ENCODE results near the gene MPDZ.
"Not testable (repeated sequence)": the region's sequence is repeated elsewhere in the genome, so short reads cannot be mapped to it uniquely, and the experiment has no call there.

The MPDZ gene

GRCh38 chr9:13234932-13235331 is 44.6 kb downstream of the MPDZ start:
- Histone ChIP-seq H3K4me2 (no peak overlapping the region), H3K4me1 (ENCODE audit: low read depth, poor library complexity, severe bottlenecking) (no peaks in the 10 kb centered on the region), H3K36me3 (ENCODE audit: insufficient read depth) (no peaks in the 10 kb centered on the region), H3K9ac (no peak overlapping the region), H3K4me3 (IDR thresholded peaks at IDR 0.05; ENCODE audit: insufficient read depth, low read depth, low read length) (no peak overlapping the region), H3K27ac (no peak overlapping the region), H3K79me2 (ENCODE audit: insufficient read depth, low read depth) (no peaks in the 10 kb centered on the region), H3K27me3 (ENCODE audit: insufficient read depth, low read depth) (no peaks in the 10 kb centered on the region), H2AFZ (ENCODE audit: low read depth) (no peak overlapping the region), H4K20me1 (ENCODE audit: insufficient read depth) (no peaks in the 10 kb centered on the region)
- TF ChIP-seq CTCF (conservative IDR thresholded peaks at IDR 0.05; ENCODE audit: low read depth, low read length), result no peak

- Histone ChIP-seq H3K27ac (no peak overlapping the region), H2AFZ (ENCODE audit: low read depth) (no peak overlapping the region), H3K4me1 (ENCODE audit: low read depth, poor library complexity, severe bottlenecking) (no peaks in the 10 kb centered on the region), H3K4me2 (no peak overlapping the region), H4K20me1 (ENCODE audit: insufficient read depth) (no peaks in the 10 kb centered on the region), H3K9ac (no peak overlapping the region), H3K4me3 (IDR thresholded peaks at IDR 0.05; ENCODE audit: insufficient read depth, low read depth, low read length) (no peak overlapping the region), H3K36me3 (ENCODE audit: insufficient read depth) (no peaks in the 10 kb centered on the region), H3K27me3 (ENCODE audit: insufficient read depth, low read depth) (no peaks in the 10 kb centered on the region), H3K79me2 (ENCODE audit: insufficient read depth, low read depth) (no peaks in the 10 kb centered on the region)
- TF ChIP-seq CTCF (conservative IDR thresholded peaks at IDR 0.05; ENCODE audit: low read depth, low read length), result no peak
Measured at GRCh38 chr9:13228431-13228830, 51.1 kb downstream of the MPDZ start.

DNA sequence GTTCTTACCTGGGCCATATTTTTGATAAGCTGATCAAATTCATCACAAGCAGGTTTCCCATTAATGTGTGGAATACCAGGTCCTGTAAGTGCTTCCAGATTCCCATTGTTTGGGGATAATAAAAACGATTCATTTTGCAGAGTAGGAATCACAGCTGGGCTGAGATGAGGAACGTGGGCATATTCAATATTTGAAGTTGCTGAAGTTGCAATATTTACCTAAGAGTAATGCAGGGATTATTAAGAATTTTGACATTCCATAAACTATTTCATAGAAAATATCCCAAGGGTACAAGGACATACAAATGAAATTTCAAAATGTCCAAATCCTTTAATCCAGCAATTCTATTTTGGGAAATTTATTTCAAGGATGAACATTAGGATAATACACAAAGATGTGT is 55.1 kb downstream of the MPDZ start:
- Histone ChIP-seq H3K9ac (no peak overlapping the region), H3K79me2 (ENCODE audit: insufficient read depth, low read depth) (no peaks in the 10 kb centered on the region), H2AFZ (ENCODE audit: low read depth) (no peak overlapping the region), H3K4me1 (ENCODE audit: low read depth, poor library complexity, severe bottlenecking) (no peaks in the 10 kb centered on the region), H3K4me3 (IDR thresholded peaks at IDR 0.05; ENCODE audit: insufficient read depth, low read depth, low read length) (no peak overlapping the region), H4K20me1 (ENCODE audit: insufficient read depth) (no peaks in the 10 kb centered on the region), H3K27ac (no peak overlapping the region), H3K27me3 (ENCODE audit: insufficient read depth, low read depth) (no peaks in the 10 kb centered on the region), H3K36me3 (ENCODE audit: insufficient read depth) (no peaks in the 10 kb centered on the region), H3K4me2 (no peak overlapping the region)
- TF ChIP-seq CTCF (conservative IDR thresholded peaks at IDR 0.05; ENCODE audit: low read depth, low read length), result no peak

- not testable (repeated sequence) for H3K79me2 ChIP-seq (ENCODE audit: insufficient read depth, low read depth); H2AFZ ChIP-seq (ENCODE audit: low read depth); H3K4me3 ChIP-seq (IDR thresholded peaks at IDR 0.05; ENCODE audit: insufficient read depth, low read depth, low read length); H3K36me3 ChIP-seq (ENCODE audit: insufficient read depth); H3K4me2 ChIP-seq; H3K27me3 ChIP-seq (ENCODE audit: insufficient read depth, low read depth); H3K27ac ChIP-seq; H4K20me1 ChIP-seq (ENCODE audit: insufficient read depth); H3K4me1 ChIP-seq (ENCODE audit: low read depth, poor library complexity, severe bottlenecking); H3K9ac ChIP-seq
Measured at GRCh38 chr9:13222733-13223132, 56.8 kb downstream of the MPDZ start.

- H3K79me2 ChIP-seq (ENCODE audit: insufficient read depth, low read depth), result no peaks in the 10 kb centered on the region
- no peak overlapping the region for H3K4me2 ChIP-seq
- H3K27ac ChIP-seq, result no peak overlapping the region
- no peak overlapping the region for H3K9ac ChIP-seq
- no peak overlapping the region for H3K4me3 ChIP-seq (IDR thresholded peaks at IDR 0.05; ENCODE audit: insufficient read depth, low read depth, low read length)
- no peaks in the 10 kb centered on the region for H3K4me1 ChIP-seq (ENCODE audit: low read depth, poor library complexity, severe bottlenecking)
- no peaks in the 10 kb centered on the region for H4K20me1 ChIP-seq (ENCODE audit: insufficient read depth)
- H3K36me3 ChIP-seq (ENCODE audit: insufficient read depth), result no peaks in the 10 kb centered on the region
- H2AFZ ChIP-seq (ENCODE audit: low read depth), result no peak overlapping the region
- TF ChIP-seq CTCF (conservative IDR thresholded peaks at IDR 0.05; ENCODE audit: low read depth, low read length), result no peak
- no peaks in the 10 kb centered on the region for H3K27me3 ChIP-seq (ENCODE audit: insufficient read depth, low read depth)
Measured at GRCh38 chr9:13221741-13222140, 57.8 kb downstream of the MPDZ start.
